Omental fat pad (tissue), 4 donors: Measurements from ENCODE around the gene ITPR3. TPM values are rescaled to one million over a fixed set of nuclear protein-coding genes. Genes with fewer than 3 reads are reported as not detected.

ENCODE experiments used
- ATAC-seq: fragments of 150-250 bp; one replicate; pipeline ENCODE4 v1.9.1; 2016; ENCODE audit warnings: mild to moderate bottlenecking, moderate library complexity; ENCODE audit not compliant: low FRiP score
- DNase-seq: peaks from one replicate; pipeline ENCODE4 v3.0.0-alpha.2; 2019; ENCODE audit warnings: low spot score
- CTCF ChIP-seq, 3 donors: fragments of 450-650 bp; IDR thresholded peaks; one replicate each; pipeline ENCODE4 v1.5.1; 2016 to 2017; ENCODE audit warnings: antibody characterized with exemption in 3 of 3, mild to moderate bottlenecking in 3 of 3, moderate library complexity in 2 of 3
- total RNA-seq, 4 donors: library from RNA; depleted of rRNA; stranded (reverse); fragments of >200 nt; gene quantifications; one replicate each; pipeline ENCODE4 v1.1.0, GENCODE V29; 2016

The ITPR3 gene
- total RNA-seq, 4 donors from 2014 or later, result 25.7 to 62.0 (median 35.9) TPM

GRCh38 chr6:33716379-33716778, 95.3 kb downstream of the ITPR3 start:
- DNase-seq (no peak), ATAC-seq (no peak)
- no peak for TF ChIP-seq CTCF (IDR thresholded peaks at IDR 0.05)

GRCh38 chr6:33716890-33717632, 95.9 kb downstream of the ITPR3 start:
- TF ChIP-seq CTCF (IDR thresholded peaks at IDR 0.05), result no peak
- no peak for DNase-seq

GRCh38 chr6:33717934-33718455, 96.9 kb downstream of the ITPR3 start:
- ATAC-seq (no peak), DNase-seq (no peak)
- TF ChIP-seq CTCF (IDR thresholded peaks at IDR 0.05), result no peak

More at GRCh38 chr6:33716890-33717632, 95.9 kb downstream of the ITPR3 start:
- ATAC-seq, result no peak

GRCh38 chr6:33718713-33719112, 97.6 kb downstream of the ITPR3 start:
- TF ChIP-seq CTCF (IDR thresholded peaks at IDR 0.05), result no peak
- no peak for ATAC-seq
- DNase-seq, result no peak

- no peak for DNase-seq
- no peak for TF ChIP-seq CTCF (IDR thresholded peaks at IDR 0.05)
- ATAC-seq, result no peak
Measured at GRCh38 chr6:33719326-33719987, 98.3 kb downstream of the ITPR3 start.

- no peak for ATAC-seq
- TF ChIP-seq CTCF (IDR thresholded peaks at IDR 0.05), result no peak
Measured at GRCh38 chr6:33720998-33721397, 99.9 kb downstream of the ITPR3 start.

More at GRCh38 chr6:33720998-33721397, 99.9 kb downstream of the ITPR3 start:
- DNase-seq, result no peak
